GM21515 (cell line): ENCODE results near the gene ATL2.
"Not testable (repeated sequence)": the region's sequence is repeated elsewhere in the genome, so short reads cannot be mapped to it uniquely, and the experiment has no call there.

Experiments used
- ATAC-seq: cut with Tn5 transposase; IDR thresholded peaks from one replicate; pipeline ENCODE4 v1.9.1; 2021; ENCODE audit not compliant: unreplicated experiment

Gene ATL2

DNA sequence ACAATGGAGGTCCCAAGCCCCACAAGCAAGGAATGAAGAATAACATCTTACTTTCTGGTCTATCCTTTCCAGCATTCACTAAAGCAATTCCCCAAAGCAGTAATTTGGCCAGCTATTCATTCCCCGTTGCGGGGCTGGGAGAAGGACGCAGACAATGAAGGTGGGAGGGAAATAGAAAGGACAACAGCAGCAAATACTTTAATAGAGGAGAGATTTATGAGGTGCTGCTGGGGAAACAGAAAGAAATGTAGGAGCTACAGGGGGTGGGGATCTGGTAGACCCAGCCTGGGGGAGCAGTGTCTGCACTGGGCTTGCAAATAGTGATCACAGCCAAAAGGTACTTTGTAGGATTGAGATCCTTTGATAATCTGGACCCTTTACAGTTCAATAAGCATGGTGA, 13.9 kb upstream of the ATL2 start:
- ATAC-seq: no peak

GRCh38 chr2:38387887-38388286, 10.8 kb upstream of the ATL2 start:
- no peak for ATAC-seq

DNA sequence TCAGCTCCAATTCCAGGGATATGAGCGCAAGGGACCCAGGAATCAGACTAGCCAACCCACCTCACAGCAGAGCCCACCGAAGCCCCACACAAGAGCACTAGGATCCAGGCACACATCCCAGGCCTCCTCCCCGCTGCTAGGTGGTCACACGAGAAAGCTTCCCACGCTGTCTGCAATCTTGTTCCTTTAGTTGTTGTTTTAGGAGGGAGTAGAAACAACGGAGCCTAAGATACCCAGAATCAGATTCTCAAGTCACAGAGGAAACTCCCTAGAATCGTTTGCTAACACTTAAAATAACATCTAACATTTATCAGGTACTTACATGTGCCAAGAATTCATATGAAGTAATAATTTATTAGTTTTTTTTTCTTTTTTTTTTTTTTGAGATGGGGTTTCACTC, 9.7 kb upstream of the ATL2 start:
- no peak for ATAC-seq

GRCh38 chr2:38386377-38386776, 9.3 kb upstream of the ATL2 start:
- no peak for ATAC-seq

DNA sequence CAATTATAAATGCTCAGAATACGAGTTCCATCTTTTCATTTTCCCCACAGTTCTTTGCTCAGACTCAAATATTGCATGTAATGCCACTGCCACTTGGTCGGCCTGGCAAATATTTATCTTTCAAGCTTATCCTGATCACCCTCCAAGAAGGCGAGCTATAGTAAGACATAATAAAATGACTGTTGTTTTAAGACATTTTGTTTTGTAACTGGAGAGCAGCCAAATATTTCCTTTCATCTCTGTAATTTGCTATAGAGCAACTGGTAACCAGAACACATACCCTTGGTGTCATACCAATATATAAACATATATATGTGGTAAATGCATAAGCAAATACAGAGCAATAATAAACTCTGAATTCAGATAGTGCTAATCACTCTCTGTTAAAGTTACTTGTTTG, 7.3 kb upstream of the ATL2 start:
- ATAC-seq: no peak

- not testable (repeated sequence) for ATAC-seq
These were observed 6.7 kb upstream of the ATL2 start for GRCh38 chr2:38383741-38384140.

DNA sequence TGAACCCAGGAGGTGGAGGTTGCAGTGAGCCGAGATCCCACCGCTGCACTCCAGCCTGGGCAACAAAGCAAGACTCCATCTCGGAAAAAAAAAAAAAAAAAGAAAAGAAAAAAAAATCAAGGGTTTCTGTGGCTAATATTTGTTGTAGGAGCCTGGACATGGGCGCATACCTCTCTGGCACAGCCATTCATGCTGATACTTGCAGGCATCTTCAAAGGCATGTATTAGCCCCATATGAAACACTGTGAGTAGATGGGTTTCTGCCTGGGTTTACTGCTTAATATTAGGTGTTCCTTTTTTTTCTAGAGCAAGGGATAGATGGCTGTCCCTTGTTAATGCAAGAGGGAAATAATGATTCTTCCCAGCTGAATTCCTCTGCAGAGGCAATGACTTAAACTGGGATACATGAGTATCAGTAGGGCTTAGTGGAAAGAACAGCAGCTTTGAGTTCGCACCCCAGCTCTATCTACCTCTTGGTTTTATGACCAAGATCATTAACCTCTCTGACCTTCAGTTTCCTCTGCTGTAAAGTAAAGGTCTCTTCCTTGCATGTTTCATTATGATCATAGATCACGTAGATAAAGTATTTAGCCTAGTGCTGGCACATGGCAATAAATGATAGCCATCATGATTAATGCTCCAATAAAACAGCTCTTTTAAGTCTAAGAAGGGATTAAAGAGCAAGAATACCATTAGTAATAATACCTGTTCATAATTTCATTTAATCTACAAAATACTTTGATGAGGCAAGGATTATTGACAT, 4.5 kb upstream of the ATL2 start:
- no peak for ATAC-seq

- no peak for ATAC-seq
These were observed 3.5 kb upstream of the ATL2 start for GRCh38 chr2:38380397-38381130.

- peak; percentile 73 for ATAC-seq
These were observed 575 bp downstream of the ATL2 start for GRCh38 chr2:38376346-38377049.

- ATAC-seq: peak; percentile 28
These were observed 1.3 kb downstream of the ATL2 start for GRCh38 chr2:38375696-38376345.

GRCh38 chr2:38374984-38375383, 2.1 kb downstream of the ATL2 start:
- no peak for ATAC-seq

DNA sequence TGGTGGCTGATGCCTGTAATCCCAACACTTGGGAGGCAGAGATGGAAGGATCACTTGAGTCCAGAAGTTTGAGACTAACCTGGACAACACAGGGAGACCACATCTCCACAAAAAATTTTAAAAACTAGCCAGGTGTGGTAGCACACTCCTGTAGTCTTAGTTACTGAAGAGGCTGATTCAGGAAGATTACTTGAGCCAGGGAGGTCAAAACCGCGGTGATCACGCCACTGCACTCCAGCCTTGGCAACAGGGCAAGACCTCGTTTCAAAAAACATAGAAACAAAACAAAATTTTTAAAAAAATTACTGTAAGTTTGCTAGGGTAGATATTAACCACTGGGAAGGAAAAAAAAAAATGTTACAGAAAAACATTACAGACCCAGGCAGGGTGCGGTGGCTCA, 5.8 kb downstream of the ATL2 start:
- ATAC-seq: no peak

DNA sequence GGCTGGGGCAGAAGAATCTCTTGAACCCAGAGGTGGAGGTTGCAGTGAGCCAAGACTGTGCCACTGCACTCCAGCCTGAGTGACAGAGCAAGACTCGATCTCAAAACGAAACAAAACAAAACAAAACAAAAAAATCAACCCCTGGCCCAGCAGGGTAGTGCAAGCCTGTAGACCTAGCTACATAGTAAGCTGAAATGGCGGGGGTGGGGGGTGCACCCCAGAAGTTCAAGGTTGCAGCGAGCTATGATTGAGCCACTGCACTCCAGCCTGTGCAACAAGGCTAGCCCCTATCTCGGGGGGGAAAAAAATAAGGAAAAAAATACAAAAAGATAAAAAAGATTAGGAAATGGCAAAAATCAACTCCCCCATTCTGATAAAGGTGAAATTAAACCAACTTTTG, 6.4 kb downstream of the ATL2 start:
- no peak for ATAC-seq

GRCh38 chr2:38362232-38362631, 14.8 kb downstream of the ATL2 start:
- no peak for ATAC-seq

- ATAC-seq: no peak
These were observed 16.9 kb downstream of the ATL2 start for GRCh38 chr2:38360177-38360576.

GRCh38 chr2:38353402-38353801, 23.7 kb downstream of the ATL2 start:
- no peak for ATAC-seq

DNA sequence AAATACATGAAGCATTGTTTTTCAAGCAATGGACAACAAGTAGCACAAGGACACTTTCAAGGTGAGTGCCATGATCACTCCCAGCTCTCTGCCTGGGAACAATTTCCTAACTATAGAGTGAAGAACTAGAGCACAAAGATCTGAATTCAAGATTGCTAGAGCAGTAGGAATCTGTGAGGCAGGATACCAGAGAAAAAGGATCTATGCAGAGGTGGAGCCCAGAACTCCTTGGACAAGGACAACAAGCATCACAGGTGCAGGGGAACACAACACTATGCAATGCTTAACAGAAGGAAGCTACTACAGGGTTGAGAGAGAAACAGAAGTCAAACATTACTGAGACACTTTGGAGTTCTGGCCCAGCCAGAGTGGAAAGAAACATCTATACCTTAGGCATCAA, 24.7 kb downstream of the ATL2 start:
- no peak for ATAC-seq

DNA sequence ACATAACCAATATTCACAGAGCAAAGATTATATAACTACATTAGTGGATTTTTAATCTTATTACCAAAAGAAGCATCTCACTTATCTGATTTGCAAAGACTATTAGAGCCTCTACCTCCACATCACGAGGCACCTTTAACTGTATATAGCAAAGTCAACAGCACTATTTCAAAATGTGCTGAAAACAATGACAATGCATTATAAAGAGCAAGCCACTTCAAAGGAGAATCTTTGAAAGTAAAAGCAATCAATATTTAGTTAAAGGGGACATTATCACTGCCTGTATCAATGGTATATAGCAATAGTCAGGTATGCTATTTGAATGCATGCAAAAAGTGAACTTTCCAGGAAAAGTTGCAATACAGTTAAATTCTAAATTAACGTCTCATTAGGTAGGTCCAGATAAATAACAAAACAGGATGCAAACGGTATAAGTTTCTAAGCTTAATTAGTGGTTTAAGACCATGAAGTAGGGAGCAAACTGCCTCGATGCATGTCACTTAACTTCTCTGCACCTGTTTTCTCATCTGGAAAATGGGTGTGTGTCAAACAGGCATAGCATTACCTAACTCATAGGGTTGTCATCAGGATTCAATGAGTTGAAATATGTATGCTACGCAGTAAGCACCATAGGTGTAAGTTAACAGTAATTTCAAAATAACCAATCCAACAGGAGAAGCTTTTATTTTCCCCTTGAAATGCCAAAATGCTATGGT, 31.6 kb downstream of the ATL2 start:
- ATAC-seq: no peak

DNA sequence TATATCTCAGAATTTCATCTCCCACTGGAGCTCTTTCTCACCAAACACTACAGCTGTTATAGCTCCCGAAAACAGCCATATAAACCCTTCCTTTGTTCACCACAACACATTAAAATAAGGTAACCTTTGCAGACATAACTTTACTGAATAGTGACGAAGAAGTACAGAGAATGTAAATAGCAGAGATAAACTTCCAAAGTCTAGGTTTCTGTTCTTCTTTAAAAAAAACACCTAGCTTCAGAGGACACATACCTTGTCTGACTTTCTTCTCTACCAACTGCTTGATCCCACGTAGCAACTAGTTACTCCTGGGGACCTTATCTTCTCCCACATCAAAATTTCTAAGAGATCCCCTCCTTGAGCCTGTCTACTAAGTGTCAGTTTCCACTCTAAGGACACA, 32.3 kb downstream of the ATL2 start:
- no peak for ATAC-seq

DNA sequence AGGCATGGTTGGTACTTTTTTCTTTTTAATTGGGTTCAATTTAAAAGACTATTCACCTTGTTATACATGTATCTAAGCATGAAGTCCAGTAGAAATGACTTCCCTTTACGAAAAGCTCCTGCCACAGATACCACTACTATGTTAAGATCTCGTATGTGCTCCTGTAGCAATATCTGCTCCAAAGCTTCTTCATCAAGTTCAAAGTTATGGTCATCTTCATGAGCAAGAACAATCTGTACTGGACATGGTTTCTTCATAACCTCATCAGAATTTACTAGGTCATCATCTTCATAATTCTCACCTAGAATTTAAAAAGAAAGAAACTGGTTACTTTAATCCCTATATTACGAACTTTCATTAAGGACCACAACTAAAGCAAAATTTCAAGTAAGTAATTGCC, 33.9 kb downstream of the ATL2 start:
- ATAC-seq: no peak

DNA sequence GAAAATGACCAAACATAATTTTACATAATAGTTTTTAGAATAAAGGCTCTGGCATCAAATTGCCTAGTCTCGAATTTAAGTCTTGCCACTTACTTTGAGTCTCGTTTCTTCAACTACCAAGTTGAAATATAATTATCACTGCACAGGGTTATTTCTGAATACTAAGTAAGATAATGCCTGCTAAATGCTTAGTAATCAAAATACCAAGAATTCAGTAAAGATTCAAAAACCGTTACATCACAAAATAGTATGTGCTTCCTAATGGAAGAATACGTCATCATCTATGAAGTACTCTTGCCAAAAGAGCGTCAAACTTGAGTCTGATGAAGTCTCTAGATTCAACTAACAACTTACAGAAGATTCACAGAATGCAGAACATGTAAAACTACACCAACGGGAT, 40.5 kb downstream of the ATL2 start:
- no peak for ATAC-seq
